GM12878 (cell line): Measurements from ENCODE around the gene MPP1. TPM values are rescaled to one million over a fixed set of nuclear protein-coding genes. Genes with fewer than 3 reads are reported as not detected.

Experiments
- ATAC-seq: fragments of 200-7000 bp; cut with Tn5 transposase; 3 replicates; pipeline ENCODE4 v1.9.1; 2020; ENCODE audit warnings: mild to moderate bottlenecking, moderate library complexity
- BruUV-seq: library from RNA; stranded (reverse); fragments of 400-500 nt; replicated peaks from 2 replicates; lab custom pipeline; 2021; lab: Mats Ljungman, UMichigan
- CTCF ChIA-PET: fragments of 300-600 bp; sonication (Branson Sonifier 250); formaldehyde crosslinking; extraction: SDS; loops from one replicate; lab custom pipeline; 2021; ENCODE audit warnings: inconsistent platforms; lab: Yijun Ruan, JAX
- POLR2A ChIA-PET: fragments of 350-600 bp; formaldehyde crosslinking; extraction: SDS; loops from one replicate; lab custom pipeline; 2021; ENCODE audit warnings: inconsistent platforms; lab: Charles Lee
- RAD21 ChIA-PET: fragments of 300-600 bp; sonication (Branson Sonifier 250); formaldehyde crosslinking; loops from one replicate; lab custom pipeline; 2023; ENCODE audit warnings: antibody characterized with exemption; ENCODE audit not compliant: unreplicated experiment; lab: Charles Lee
- SMC1A ChIA-PET: fragments of 300-600 bp; sonication (Branson Sonifier 250); formaldehyde crosslinking; loops from one replicate; lab custom pipeline; 2023; ENCODE audit not compliant: unreplicated experiment, uncharacterized antibody; lab: Charles Lee
- DNase-seq: peaks from one replicate; pipeline ENCODE4 v3.0.0-alpha.2; 2011; ENCODE audit warnings: low read depth, low spot score
- FAIRE-seq: peaks from 3 replicates; lab custom pipeline; 2011; peaks lifted over from hg19 to GRCh38; lab: Jason Lieb, UNC
- H2AFZ ChIP-seq: 2 replicates; pipeline ENCODE4 v1.6.0; 2011; ENCODE audit warnings: low read depth, low read length, control low read depth; ENCODE audit not compliant: control insufficient read depth
- H3K27ac ChIP-seq: 2 replicates; pipeline ENCODE4 v1.5.1; 2011; ENCODE audit warnings: control low read depth; ENCODE audit not compliant: control insufficient read depth, insufficient read depth
- H3K27me3 ChIP-seq, 2 experiments: replicated peaks in 1 of 2; 2 replicates each; pipeline versions ENCODE4 v1.6.0 to v1.6.1; 2011; ENCODE audit warnings: low read length in 1 of 2; ENCODE audit not compliant: control insufficient read depth in 2 of 2, insufficient read depth in 2 of 2
- H3K36me3 ChIP-seq, 2 experiments: 2 replicates each; pipeline ENCODE4 v1.5.1; 2011; ENCODE audit warnings: low read length in 1 of 2; ENCODE audit not compliant: control insufficient read depth in 2 of 2, insufficient read depth in 2 of 2
- H3K4me1 ChIP-seq: 2 replicates; pipeline ENCODE4 v1.6.1; 2011; ENCODE audit warnings: mild to moderate bottlenecking, low read length, moderate library complexity, mixed read lengths; ENCODE audit not compliant: control insufficient read depth, insufficient read depth
- H3K4me2 ChIP-seq: 2 replicates; pipeline ENCODE4 v1.6.0; 2011; ENCODE audit warnings: control low read depth; ENCODE audit not compliant: control insufficient read depth, insufficient read depth
- H3K4me3 ChIP-seq: fragments of 200-600 bp; sonication (generic); 2 replicates; pipeline ENCODE4 v1.5.1; 2016
- H3K79me2 ChIP-seq: 2 replicates; pipeline ENCODE4 v1.6.0; 2011; ENCODE audit warnings: low read length; ENCODE audit not compliant: control insufficient read depth, insufficient read depth
- H3K9ac ChIP-seq: 2 replicates; pipeline ENCODE4 v1.8.0; 2011; ENCODE audit warnings: low read length, control low read depth, mixed read lengths; ENCODE audit not compliant: control insufficient read depth, insufficient read depth
- H3K9me3 ChIP-seq: replicated peaks from 3 replicates; pipeline ENCODE4 v1.5.1; 2011; ENCODE audit warnings: mild to moderate bottlenecking, low read length; ENCODE audit not compliant: control insufficient read depth, insufficient read depth
- H4K20me1 ChIP-seq: 2 replicates; pipeline ENCODE4 v1.6.0; 2011; ENCODE audit not compliant: control insufficient read depth, insufficient read depth
- ATF7 ChIP-seq: fragments of 450-650 bp; IDR thresholded peaks from 2 replicates; pipeline ENCODE4 v1.6.1; 2016; ENCODE audit warnings: low read depth, mild to moderate bottlenecking
- BRCA1 ChIP-seq: IDR thresholded peaks from 2 replicates; pipeline ENCODE4 v1.6.1; 2011; ENCODE audit warnings: low read depth, low read length, improper control_type of control experiment
- CBFB ChIP-seq: IDR thresholded peaks from 2 replicates; pipeline ENCODE4 v1.6.1; 2016; ENCODE audit warnings: antibody characterized with exemption, low read depth
- CBX3 ChIP-seq: fragments of 200-600 bp; sonication (generic); IDR thresholded peaks from 2 replicates; pipeline ENCODE4 v1.6.1; 2016; ENCODE audit warnings: low read depth, borderline replicate concordance
- CBX5 ChIP-seq: sonication (generic); IDR thresholded peaks from 2 replicates; pipeline ENCODE4 v1.6.1; 2016; ENCODE audit warnings: low read depth, moderate library complexity, mild to moderate bottlenecking, inconsistent platforms
- FOS ChIP-seq: IDR thresholded peaks from 3 replicates; pipeline ENCODE4 v1.6.1; 2011; ENCODE audit warnings: borderline replicate concordance; ENCODE audit not compliant: insufficient read length; ENCODE audit errors: extremely low read depth
- MAX ChIP-seq: IDR thresholded peaks from 2 replicates; pipeline ENCODE4 v1.6.1; 2012; ENCODE audit warnings: low read depth, low read length, improper control_type of control experiment
- PKNOX1 ChIP-seq: fragments of 450-650 bp; IDR thresholded peaks from 2 replicates; pipeline ENCODE4 v1.6.1; 2016; ENCODE audit warnings: mild to moderate bottlenecking
- RBBP5 ChIP-seq: fragments of 200-600 bp; sonication (generic); conservative IDR thresholded peaks from 2 replicates; pipeline ENCODE4 v1.6.1; 2016
- SP1 ChIP-seq: IDR thresholded peaks from one replicate; pipeline ENCODE4 v1.6.1; 2011; ENCODE audit warnings: low read depth, low read length
- TCF3 ChIP-seq: IDR thresholded peaks from 2 replicates; pipeline ENCODE4 v1.6.1; 2012; ENCODE audit warnings: low read depth, mild to moderate bottlenecking, low read length, borderline replicate concordance; ENCODE audit not compliant: insufficient read depth
- ZBTB40 ChIP-seq: fragments of 450-650 bp; IDR thresholded peaks from 2 replicates; pipeline ENCODE4 v1.6.1; 2016; ENCODE audit warnings: mild to moderate bottlenecking, moderate library complexity, borderline replicate concordance
- WGBS: methylation state at CpG from one replicate; pipeline ENCODE4 v1.1.6; 2016; ENCODE audit warnings: low lambda C conversion rate; ENCODE audit not compliant: insufficient replicate concordance, insufficient coverage; ENCODE audit errors: missing lambda C conversion rate; 5-methylcytosine and 5-hydroxymethylcytosine counted together
- in situ Hi-C: fragments of 300-500 bp; cut with MboI; formaldehyde crosslinking; loops from 9 replicates; pipeline ENCODE4 v1.14.3; 2018; ENCODE audit warnings: mixed read lengths
- intact Hi-C: fragments of 100-400 bp; cut with micrococcal nuclease; formaldehyde crosslinking; loops from one replicate; pipeline ENCODE4 v1.14.2; 2022; ENCODE audit not compliant: unreplicated experiment
- polyA plus RNA-seq, 11 experiments: library from polyadenylated mRNA; depleted of rRNA in 4 of 11; unstranded in 6 of 11; stranded (reverse) in 5 of 11; fragments of >200 nt; fragmentation: Nextera tagmentation in 4 of 11; fragmentation: Illumina TruSeq in 1 of 11; extraction: Ambion mirVana in 4 of 11; extraction: Trizol in 1 of 11; gene quantifications; 1 replicate in 1 of 11; 2 replicates in 10 of 11; pipeline versions ENCODE4 v1.2.1 to v1.2.3, GENCODE V29; 2011 to 2016; ENCODE audit warnings: inconsistent platforms in 2 of 11, missing spikeins in 2 of 11, low read depth in 1 of 11
- total RNA-seq, 4 experiments: library from RNA; depleted of rRNA in 3 of 4; stranded (reverse); fragments of >200 nt in 3 of 4; fragmentation: Illumina TruSeq in 1 of 4; extraction: Trizol in 1 of 4; gene quantifications; 2 replicates each; pipeline versions ENCODE4 v1.2.1 to v1.2.3, GENCODE V29; 2013 to 2021

The MPP1 gene
- total and polyA plus RNA-seq, 10 of the 15 experiments (the other 5 are each of a cell fraction or from before 2014, with no cell fraction given) = 1.9 to 20.1 (median 14.8) TPM

GRCh38 chrX:154836163-154836562, 30.9 kb upstream of the MPP1 start:
- BruUV-seq = no TSS peak
- Histone ChIP-seq H3K27me3 (no peaks in the 10 kb centered on the region), H2AFZ (no peak overlapping the region), H4K20me1 (no peaks in the 10 kb centered on the region), H3K4me3 (no peak overlapping the region), H3K79me2 (no peaks in the 10 kb centered on the region), H3K9me3 (no peaks in the 10 kb centered on the region), H3K4me2 (no peak overlapping the region), H3K4me1 (no peaks in the 10 kb centered on the region), H3K9ac (no peak overlapping the region), H3K36me3 (no peaks in the 10 kb centered on the region), H3K27ac (no peak overlapping the region)
- ChIA-PET CTCF (interaction anchor here (0.7 to 1.5 kb wide), 3 partner anchors 12 to 120 kb away, joined by 4 read pairs; no protein-coding TSS in a partner anchor), SMC1A (no interaction called here), POLR2A (no interaction called here), RAD21 (no interaction called here)
- TF ChIP-seq RBBP5 = no peak
- TF ChIP-seq MAX = no peak
- TF ChIP-seq BRCA1 = no peak
- no peak for TF ChIP-seq SP1
- no peak for TF ChIP-seq PKNOX1
- no peak for TF ChIP-seq CBX3
- TF ChIP-seq ZBTB40 = no peak
- TF ChIP-seq ATF7 = no peak
- no peak for TF ChIP-seq CBFB
- no peak for TF ChIP-seq CBX5
- TF ChIP-seq FOS = no peak
- TF ChIP-seq TCF3 = no peak
- intact Hi-C loops = no loop called here
- DNase-seq = no peak
- in situ Hi-C loops = loop anchor here (10.0 kb wide), 1 partner anchor 291 kb away; the partner anchor contains the start of genes G6PD and IKBKG
- FAIRE-seq = no peak
- 42% methylated on average over 1 of the region's 1 CpG for WGBS
- ATAC-seq = no peak
